Activated CD4-positive, alpha-beta T cell treated with anti-CD3 and anti-CD28 coated beads, Interleukin-2, amount 50 U/mL, for 24 hours (primary cell): ENCODE results near the gene CYB5A.
A peak's percentile ranks its signal among the peaks of the same experiment; 100 is the strongest.
"Not testable (repeated sequence)": the region's sequence is repeated elsewhere in the genome, so short reads cannot be mapped to it uniquely, and the experiment has no call there.

Source experiments
- DNase-seq, 2 donors: peaks; one replicate each; pipeline ENCODE4 v3.0.0-alpha.2; 2020; ENCODE audit warnings: low read depth in 1 of 2, low spot score in 1 of 2

Gene CYB5A, protein sequence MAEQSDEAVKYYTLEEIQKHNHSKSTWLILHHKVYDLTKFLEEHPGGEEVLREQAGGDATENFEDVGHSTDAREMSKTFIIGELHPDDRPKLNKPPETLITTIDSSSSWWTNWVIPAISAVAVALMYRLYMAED

DNA sequence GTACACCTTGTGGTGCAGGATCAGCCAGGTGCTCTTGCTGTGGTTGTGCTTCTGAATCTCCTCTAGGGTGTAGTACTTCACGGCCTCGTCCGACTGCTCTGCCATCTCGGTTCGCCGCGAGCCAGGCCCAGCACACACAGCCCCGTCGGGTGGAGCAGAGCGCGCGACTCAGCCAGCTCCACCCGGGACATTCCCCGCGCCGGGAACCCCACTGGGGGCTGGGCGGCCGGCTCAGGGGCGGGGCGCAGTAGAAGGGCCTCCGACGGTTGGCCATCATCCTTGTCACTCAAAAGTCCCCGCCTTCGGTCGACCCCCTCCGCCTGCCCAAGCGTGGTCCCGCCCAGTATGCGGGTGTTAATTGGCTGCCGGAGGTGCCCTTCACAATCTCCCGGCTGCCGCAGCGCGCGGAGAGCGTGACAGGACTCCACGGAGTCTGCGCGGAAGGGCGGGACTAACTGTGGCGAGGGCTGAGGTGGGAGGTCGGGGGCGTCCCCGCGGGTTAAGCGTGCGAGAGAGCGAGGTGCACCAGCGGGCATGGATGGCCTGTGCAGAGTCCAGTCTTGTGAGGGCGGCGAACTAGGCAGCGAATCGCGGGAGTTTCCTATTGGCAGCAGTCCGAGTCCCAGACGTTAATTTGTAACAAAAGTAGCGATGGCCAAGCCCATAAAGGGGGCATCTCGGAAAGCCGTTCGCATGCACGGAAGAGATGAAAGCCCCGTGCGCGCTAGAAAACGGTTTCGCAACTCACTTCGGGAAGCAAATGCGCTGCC, at the start of gene CYB5A:
Gene CYB5A, minus strand, starts transcription at position 193 of the 770 bp plus-strand sequence. Its CDS starts 88 bp downstream, at position 105.
- peak; percentile 97 to 98 for DNase-seq

DNA sequence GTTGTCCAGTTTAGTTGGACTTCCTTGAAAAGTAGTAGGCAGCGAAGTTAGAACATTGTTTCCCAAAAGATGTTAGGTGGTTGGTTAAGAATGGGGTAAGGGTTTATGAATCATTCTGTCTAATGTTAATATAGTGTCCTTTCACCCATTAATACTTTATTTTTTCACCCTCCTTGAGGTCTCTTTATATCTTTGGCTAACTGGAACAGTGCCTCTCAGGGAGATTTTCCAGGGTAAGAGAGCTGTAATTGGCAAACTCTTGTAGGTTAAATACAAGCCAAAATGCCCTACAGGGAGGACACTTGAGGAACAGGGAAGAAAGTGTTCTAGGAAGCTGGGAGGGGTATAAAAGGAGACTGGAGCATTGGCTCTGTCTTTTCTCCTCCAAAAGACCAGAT, 46.1 kb upstream of the CYB5A start:
- DNase-seq = no peak

DNA sequence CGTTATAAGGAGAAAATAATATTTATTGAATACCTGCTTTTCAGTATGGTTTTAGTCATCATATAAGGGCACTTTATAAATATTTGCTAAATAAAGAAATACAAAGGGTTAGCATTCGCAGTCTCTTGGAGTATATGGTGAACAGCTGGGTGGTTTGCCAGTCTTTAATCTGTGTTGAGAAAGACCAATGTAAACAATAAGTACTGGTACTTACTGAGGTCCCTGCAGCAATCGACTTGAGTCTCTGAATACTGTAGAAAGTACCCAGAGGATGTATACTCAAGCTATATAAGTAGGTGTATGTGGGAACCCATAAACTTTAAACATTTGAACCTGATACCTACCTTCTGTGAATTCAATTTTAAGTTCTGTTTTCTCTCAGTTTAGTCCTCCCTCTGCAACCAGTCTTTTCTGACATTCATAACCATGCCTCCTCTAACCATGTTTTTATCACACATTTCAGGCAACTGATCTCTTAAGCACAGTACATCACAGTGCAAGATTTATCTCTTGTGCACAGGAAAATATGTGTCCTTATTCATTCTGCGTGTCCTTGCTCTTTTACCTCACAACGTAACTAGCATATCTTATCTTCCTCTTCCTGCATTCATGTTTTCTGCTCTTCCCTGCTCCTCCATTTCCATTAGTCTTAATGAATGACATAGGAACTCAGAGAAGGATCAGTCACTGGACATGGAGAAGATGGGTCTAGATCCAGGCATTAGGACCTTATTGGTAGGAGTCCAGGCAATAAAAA, 45.6 kb upstream of the CYB5A start:
- DNase-seq = no peak

DNA sequence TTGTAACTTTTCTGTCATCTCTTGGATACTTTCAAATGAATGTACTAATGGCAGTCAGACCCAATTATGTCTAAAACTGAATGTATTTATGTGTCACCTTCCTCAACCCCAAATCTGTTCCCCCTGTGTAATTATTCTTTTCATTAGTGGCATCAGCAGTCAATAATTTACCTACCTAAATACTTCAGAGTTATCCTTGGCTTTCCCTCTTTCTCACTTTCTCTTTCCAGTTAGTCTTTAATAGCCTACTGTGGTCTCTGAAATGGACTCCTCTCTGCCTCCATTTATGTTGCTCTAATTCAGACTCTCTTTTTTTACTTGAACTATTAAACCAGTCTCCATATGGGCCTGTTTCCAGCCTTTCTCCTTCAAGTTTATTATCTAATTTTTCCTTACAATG, 44.9 kb upstream of the CYB5A start:
- DNase-seq = no peak

DNA sequence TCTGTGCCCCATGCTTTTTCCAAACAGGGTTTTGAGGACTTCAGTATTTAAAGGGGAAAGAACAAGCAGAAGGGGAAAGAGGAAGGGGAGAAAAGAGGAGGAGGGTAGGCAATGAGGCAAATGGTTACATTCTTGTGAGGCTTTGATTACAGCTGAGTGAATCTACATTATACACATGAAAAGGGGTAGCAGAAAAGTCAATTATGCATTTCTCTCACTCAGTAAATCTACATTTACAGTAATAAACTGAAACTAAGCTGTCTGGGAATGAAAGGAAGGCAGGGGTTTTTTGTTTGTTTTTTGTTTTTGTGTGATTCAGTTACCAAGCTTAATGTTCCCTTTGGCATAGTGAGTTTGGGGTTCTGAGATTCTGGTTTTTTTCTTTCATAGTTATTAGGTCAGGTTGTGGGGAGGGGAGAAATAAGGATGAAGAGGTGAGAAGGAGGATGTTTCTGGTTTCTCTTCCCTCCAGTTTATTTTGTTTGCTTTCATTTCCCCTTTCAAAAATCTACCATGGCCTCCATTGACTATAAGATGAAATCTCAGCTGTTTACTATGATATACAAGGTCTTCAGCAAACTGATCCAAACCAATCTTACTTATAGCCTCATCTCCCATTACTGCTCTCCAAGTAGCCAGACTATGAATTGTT, 42.6 kb upstream of the CYB5A start:
- DNase-seq = no peak

DNA sequence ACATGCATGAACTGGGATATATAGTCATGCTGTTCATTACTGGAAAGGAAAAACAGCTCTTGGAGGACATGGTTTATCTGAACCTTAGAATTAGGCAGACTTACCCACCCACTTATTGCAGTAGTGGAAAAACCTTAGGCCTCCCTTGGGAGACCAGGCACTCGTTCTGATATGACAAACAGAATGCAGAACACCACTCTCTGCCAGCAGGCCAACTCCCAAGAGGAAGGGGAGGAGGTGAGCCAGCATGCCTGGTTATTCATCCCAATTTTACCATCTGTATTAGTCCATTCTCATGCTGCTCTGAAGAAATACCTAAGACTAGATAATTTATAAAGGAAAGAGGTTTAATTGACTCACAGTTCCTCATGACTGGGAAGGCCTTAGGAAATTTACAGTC, 41.3 kb upstream of the CYB5A start:
- no peak for DNase-seq

DNA sequence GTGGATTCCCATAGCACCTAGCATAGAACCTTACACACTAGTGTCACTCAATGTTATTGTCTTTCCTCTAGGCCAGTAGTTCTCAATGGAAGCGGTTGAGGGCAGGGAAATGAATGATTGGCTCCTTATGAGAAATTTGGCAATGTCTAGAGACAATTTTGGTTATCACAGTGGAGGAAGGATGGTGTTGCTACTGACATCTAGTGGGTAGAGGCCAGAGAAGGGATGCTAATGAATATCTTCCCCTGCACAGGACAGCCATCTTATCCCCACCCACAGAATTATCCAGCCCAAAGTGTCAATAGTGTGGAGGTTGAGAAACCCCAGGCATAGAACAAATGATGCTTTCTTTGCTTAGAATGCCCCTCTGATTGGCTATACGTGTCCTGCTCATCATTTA, 39.6 kb upstream of the CYB5A start:
- no peak for DNase-seq

DNA sequence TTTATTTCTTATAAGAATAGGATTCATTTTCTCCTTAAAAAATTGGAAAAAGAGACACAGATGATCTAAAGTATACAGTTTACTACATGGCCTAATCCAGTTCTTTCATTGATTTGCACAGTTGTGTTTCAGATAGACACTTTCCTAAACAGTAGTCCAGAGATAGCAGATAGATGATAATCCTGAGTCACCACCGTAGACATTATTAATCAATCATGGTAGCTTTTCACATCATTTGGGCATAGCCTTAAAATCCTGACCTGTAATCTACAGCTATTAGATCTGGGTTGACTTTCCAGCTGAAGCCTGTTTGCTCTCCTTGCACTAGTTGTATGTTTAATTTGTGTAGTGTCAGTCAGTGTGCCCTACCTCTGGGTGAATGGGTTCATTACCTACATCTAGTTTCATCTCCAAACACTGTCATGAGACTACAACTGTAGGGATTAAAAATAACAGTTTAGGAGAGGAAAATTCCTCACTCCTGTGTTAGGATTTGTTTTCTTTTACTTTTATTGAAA, 38.0 kb upstream of the CYB5A start:
- no peak for DNase-seq

DNA sequence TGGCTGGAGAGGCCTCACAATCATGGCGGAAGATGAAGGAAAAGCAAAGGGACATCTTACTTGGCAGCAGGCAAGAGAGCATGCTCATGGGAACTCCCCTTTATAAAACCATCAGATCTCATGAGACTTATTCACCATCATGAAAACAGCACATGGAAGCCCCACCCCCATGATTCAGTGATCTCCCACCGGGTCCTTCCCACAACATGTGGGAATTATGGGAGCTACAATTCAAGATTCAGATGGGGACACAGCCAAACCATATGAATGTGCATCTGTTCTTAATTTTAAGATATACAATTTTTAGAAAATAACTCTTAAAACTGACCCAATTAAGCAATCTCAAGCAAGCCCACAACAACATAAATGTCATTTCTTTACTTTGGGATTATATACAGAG, 36.4 kb upstream of the CYB5A start:
- no peak for DNase-seq

DNA sequence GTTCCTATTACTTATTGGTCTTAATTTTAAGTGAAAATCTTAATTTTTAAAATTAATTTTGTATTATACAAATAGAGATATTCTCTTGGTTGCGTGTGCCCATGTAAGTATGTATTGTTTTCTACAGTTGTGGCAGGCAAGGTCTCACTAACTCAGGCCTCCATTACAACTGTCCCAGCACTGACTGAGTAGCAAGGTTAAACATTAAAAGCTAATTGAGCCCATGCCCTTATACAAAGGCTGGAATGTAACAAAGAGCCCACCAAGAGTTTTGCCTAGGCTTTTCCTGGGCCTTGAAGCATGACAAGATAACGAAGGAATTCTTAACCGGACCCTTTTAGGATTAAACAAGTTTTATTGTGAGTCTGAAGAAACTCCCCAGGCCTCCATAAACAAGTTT, 35.0 kb upstream of the CYB5A start:
- not testable (repeated sequence) for DNase-seq

DNA sequence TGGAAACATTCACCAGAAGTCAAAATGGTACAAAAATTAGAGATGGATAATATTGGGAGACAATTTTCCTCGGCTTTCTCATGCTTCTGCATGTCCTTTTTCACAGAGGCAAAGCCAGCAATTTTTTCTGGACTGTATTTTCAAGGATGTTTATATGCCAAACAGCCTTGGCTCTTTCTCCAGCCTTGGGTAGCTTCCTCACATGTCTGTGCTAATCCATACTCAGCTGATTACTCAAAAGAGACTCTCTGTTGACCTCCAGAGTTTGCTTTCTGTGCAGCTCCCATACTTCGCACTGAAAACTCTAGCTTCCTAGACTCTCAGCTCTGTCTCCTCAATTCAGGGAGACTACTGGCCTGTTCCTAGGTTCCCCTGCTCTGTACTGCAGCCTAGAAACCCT, 34.5 kb upstream of the CYB5A start:
- DNase-seq = no peak

DNA sequence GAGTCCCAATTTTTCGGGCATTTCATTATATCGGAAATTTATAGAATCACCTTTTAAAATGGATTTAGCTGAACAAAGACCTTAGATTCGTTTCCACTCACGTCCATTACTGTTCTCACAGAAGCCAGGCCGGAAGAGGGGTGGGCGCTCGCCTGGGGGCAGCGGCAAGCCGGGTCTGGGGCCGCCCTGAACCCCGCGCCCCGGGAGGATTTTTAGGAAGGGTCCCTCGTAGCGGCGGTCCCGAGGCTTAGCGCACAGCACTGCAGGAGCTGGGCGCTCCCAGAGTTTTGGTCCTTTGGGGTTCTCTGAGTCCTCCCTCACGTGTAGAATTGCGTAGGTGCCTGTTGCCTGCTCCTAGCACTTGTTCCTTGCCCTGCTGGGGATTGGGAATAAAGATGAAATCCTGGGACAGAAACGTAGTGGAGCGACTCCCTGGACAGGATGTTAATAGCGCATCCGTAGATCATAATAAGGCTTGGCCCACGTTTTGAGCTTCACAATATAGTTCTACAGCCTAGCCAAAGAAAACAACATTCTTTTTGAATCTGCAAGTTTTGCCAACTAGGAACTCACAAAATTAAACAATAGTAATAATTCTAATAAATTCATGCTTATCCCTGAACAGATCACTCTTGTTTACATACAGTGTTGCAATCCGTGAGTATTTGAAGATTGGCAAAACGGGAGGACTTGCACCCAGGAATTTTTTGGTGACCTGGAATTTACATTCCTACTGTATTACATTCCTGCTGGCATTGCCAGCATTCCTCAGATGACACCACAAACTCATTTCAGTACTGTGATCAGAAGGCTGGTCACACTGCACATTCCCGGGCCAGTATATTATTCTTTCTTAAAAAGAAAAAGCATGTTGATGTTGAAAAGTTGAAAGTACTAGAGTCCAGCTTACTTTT, 24.8 kb upstream of the CYB5A start:
- no peak for DNase-seq

DNA sequence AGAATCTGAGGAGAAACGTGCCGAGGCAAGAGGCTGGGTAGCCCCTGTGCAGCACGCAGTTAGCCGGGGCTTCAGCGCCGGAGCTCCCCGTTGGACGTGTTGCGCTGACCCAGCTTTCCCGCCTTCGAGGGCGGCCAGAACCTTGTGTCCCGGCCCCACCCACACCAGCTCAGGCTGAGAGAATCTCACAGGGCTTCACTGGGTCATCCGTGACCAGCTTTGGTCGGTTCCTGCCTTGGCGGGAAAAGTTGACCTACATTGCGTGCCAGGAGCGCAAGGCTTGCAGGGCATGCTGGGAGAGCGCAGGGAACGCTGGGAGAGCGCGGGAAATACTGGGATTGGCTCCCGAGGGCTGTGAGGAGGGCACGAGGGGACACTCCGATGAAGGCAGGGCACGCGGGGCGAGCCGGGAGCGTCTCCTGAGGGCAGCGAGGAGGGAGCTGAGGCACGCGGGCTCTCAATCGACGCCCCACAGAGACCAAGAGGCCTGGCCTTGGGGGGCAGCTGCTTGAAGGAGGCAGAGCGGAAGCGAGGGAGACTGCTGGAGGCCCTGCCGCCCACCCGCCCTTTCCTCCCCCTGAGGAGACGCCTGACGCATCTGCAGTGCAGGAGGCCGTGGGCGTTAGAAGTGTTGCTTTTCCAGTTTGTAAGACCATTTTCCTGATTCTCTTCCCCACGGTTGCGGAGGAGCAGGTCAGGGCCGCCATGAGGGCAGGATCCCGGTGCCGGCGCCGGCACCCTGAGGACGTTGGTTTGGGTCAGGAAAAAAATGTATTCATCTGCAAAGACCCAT, 23.9 kb upstream of the CYB5A start, which contains the start of gene C18orf63:
Gene C18orf63, plus strand, starts transcription at position 376 of the 793 bp plus-strand sequence. CDS start 2,027 bp downstream, outside the sequence.
- no peak for DNase-seq

DNA sequence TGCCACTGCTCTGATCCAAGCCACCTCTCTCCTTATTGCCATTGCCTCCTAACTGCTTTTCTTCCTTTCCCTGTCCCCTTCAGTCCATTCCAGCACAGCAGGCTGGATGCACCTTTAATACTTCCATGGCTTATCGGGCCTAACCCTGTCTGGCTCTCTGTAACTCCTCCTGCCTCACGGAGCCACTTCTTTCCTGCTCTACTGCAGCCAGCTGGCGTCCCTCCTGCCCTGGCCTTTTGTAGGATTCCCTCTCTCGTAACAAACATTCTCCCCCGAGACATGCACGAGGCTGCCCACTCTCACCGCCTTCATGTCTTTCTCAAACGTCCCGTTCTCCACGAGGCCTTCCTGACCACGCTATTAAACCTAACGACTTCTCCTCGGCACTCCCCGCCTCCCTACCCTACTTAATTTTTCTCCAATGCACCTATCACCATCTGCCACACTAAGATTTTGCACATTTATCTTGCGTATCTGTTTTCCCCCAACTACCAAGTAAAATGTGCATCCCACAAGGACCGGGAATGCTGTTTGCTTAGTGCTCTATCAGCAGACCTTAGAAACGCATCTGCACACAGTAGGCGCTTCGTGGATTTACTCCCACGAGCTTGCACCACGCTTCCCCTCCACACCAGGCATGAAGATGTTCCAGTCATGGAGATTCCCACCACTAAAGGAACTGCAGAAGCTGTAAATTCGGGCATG, 23.1 kb upstream of the CYB5A start:
- no peak for DNase-seq

DNA sequence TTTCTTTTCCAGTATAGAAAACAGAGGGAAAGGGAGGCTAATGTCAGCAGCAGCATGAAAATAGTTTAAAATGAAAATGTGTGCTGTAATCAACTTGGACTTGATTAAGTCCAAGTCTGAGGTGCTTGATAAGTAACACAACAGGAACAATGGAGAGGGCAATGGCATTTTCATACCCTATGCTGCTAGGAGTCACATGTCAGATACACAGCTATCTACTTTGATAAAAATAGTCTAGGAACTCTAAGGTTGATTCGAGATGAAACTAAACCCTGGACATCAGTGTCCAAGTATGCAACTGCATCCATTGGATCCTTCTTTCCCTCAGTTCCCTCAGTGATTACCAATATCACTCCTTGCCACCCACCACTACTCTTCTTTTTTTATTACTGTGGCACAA, 19.2 kb upstream of the CYB5A start:
- DNase-seq = no peak

DNA sequence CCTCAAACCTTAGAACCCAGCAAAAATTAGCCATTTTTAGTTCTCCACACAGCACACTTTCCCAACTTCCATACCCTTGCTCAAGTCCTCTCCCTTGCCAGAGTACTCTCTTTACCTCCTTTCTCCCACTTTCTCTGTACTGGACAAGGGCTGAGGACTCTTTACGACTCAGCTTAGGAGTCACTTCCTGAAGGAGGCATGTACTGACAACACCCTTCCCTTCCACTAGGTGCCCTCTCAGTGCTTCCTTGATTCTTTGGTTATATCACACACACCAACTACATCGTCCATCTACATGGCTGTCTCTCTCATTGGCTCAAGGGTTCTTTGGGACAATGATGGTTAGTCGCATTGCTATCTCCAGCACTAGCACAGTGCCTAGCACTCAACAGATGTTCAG, 18.6 kb upstream of the CYB5A start:
- DNase-seq = no peak

DNA sequence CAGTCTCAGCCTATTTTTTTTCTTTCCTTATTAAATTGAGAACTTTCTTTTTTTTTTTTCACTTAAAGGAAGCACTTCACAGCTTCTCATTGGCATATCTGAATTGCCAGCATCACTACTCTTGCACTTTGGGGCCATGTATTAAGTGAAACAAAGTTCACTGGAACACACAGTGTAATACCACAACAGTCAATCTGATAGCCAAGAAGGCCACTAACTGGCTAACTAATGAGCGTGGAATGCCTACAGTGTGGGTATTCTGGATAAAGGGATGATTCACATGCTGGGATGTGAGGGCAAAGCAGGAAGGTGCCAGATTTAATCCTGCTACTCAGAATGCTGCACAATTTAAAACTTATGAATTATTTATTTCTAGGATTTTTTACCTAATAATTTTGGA, 12.2 kb upstream of the CYB5A start:
- no peak for DNase-seq

DNA sequence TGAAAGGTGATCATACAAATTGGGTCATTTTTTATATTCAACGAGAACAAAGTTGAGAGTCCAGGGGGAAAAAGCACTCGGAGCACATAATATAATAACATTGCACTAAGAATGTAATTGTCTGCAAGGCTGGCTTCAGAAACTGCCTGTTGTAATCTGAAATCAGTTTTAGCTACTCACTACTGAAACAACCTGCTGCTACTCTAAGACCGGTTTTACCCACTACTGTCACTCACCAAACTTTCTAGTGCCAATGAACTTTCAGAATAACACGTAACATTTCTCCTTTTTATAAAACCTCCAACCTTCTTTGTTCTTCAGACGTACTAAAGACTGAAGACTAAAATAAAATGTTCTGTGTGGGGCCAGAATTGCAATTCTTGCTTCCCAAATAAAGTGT, 11.5 kb upstream of the CYB5A start:
- DNase-seq = no peak

DNA sequence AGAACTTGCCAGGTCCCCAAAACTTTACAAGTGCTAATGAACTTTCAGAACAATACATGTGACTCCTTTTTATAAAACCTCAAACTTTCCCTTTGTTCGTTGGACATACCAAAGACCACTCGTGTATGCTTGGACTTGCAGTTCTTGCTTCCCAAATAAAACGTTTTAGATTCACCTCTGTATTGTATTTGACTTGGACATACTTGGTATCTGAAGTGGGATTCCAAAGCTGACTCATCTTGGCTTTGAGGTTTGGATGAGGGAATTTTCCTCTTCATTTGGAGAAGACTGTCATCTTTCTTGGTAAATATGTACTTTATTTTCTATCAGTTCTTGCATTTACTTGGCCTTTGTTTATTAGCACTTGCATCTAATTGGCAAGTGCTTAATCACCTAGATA, 8.0 kb upstream of the CYB5A start:
- DNase-seq = no peak
